HepG2 (cell line): ENCODE measurements around the gene GPS1. TPM values are rescaled to one million over a fixed set of nuclear protein-coding genes. Genes with fewer than 3 reads are reported as not detected.

ENCODE experiments used
- ARHGAP35 ChIP-seq: sonication (generic); formaldehyde crosslinking; IDR thresholded peaks from 2 replicates; pipeline ENCODE4 v1.9.0; 2022; ENCODE audit warnings: mild to moderate bottlenecking, inconsistent platforms, moderate library complexity, missing genetic modification reagents, borderline replicate concordance
- ATAD3A ChIP-seq: sonication (generic); formaldehyde crosslinking; IDR thresholded peaks from 2 replicates; pipeline ENCODE4 v1.4.0; 2020; ENCODE audit warnings: missing genetic modification reagents
- ATF7 ChIP-seq, 2 experiments: fragments of 450-650 bp in 1 of 2; sonication (generic) in 1 of 2; formaldehyde crosslinking in 1 of 2; IDR thresholded peaks; 2 replicates each; pipeline versions ENCODE4 v1.4.0 to v1.6.1; 2016 to 2020; ENCODE audit warnings: antibody characterized with exemption in 1 of 2, mild to moderate bottlenecking in 1 of 2, missing genetic modification reagents in 1 of 2
- FOXO1 ChIP-seq: sonication (generic); formaldehyde crosslinking; IDR thresholded peaks from 2 replicates; pipeline ENCODE4 v1.4.0; 2020; ENCODE audit warnings: missing genetic modification reagents
- HHEX ChIP-seq: IDR thresholded peaks from 2 replicates; pipeline ENCODE4 v1.6.1; 2016; ENCODE audit warnings: control low read depth
- HMGA1 ChIP-seq: sonication (generic); formaldehyde crosslinking; conservative IDR thresholded peaks from 2 replicates; pipeline ENCODE4 v1.4.0; 2020; ENCODE audit warnings: missing genetic modification reagents
- NKX3-1 ChIP-seq: sonication (generic); formaldehyde crosslinking; IDR thresholded peaks from 2 replicates; pipeline ENCODE4 v1.5.0; 2020; ENCODE audit warnings: missing genetic modification reagents
- PTBP1 ChIP-seq: fragments of 200-400 bp; formaldehyde crosslinking; IDR thresholded peaks from 2 replicates; pipeline ENCODE4 v1.6.1; 2018; ENCODE audit warnings: low read length, low read depth; ENCODE audit not compliant: poor library complexity, severe bottlenecking
- TOE1 ChIP-seq: sonication (generic); formaldehyde crosslinking; IDR thresholded peaks from 2 replicates; pipeline ENCODE4 v1.4.0; 2020; ENCODE audit warnings: mild to moderate bottlenecking, missing genetic modification reagents
- ZNF101 ChIP-seq: sonication (generic); formaldehyde crosslinking; IDR thresholded peaks from 2 replicates; pipeline ENCODE4 v1.4.0; 2020; ENCODE audit warnings: mild to moderate bottlenecking, low read depth, missing genetic modification reagents, borderline replicate concordance
- ZNF556 ChIP-seq: sonication (generic); formaldehyde crosslinking; IDR thresholded peaks from 2 replicates; pipeline ENCODE4 v1.4.0; 2020; ENCODE audit warnings: mild to moderate bottlenecking, missing genetic modification reagents, borderline replicate concordance
- ZNF607 ChIP-seq: sonication (generic); formaldehyde crosslinking; IDR thresholded peaks from 2 replicates; pipeline ENCODE4 v1.5.1; 2020; ENCODE audit warnings: missing genetic modification reagents, mild to moderate bottlenecking, borderline replicate concordance
- ZNF7 ChIP-seq: IDR thresholded peaks from 2 replicates; pipeline ENCODE4 v1.6.1; 2016; ENCODE audit warnings: missing biosample characterization, missing genetic modification reagents
- ZNF761 ChIP-seq: sonication (generic); formaldehyde crosslinking; conservative IDR thresholded peaks from 2 replicates; pipeline ENCODE4 v1.4.0; 2020; ENCODE audit warnings: mild to moderate bottlenecking, missing genetic modification reagents
- ZNF891 ChIP-seq: sonication (generic); formaldehyde crosslinking; IDR thresholded peaks from 2 replicates; pipeline ENCODE4 v1.5.0; 2020; ENCODE audit warnings: mild to moderate bottlenecking, missing genetic modification reagents
- polyA plus RNA-seq, 8 experiments: library from polyadenylated mRNA; depleted of rRNA in 3 of 8; stranded (reverse) in 7 of 8; unstranded in 1 of 8; fragments of >200 nt; fragmentation: Illumina TruSeq in 4 of 8; extraction: Trizol in 4 of 8; gene quantifications; 2 replicates each; pipeline versions ENCODE4 v1.2.1 to v1.2.3, GENCODE V29; 2011 to 2016; ENCODE audit warnings: low read depth in 4 of 8, missing spikeins in 1 of 8, mixed read lengths in 1 of 8; ENCODE audit not compliant: insufficient read depth in 1 of 8
- total RNA-seq, 5 experiments: library from RNA; depleted of rRNA; stranded (reverse); fragments of >200 nt; fragmentation: Illumina TruSeq; extraction: Trizol; gene quantifications; 2 replicates each; pipeline ENCODE4 v1.2.3, GENCODE V29; 2016; ENCODE audit warnings: low read depth in 1 of 5
- TF ChIP-seq, protein P1 (sequence below): sonication (generic); IDR thresholded peaks from 2 replicates; pipeline ENCODE4 v1.6.1; 2016; ENCODE audit warnings: low read depth, borderline replicate concordance
- TF ChIP-seq, protein P2 (sequence below): sonication (generic); formaldehyde crosslinking; IDR thresholded peaks from 2 replicates; pipeline ENCODE4 v1.8.0; 2022; ENCODE audit warnings: mild to moderate bottlenecking, missing genetic modification reagents, moderate library complexity
- TF ChIP-seq, protein P3 (sequence below): IDR thresholded peaks from 2 replicates; pipeline ENCODE4 v1.6.1; 2012; ENCODE audit warnings: inconsistent platforms
- TF ChIP-seq, protein P4 (sequence below): sonication (generic); formaldehyde crosslinking; IDR thresholded peaks from 2 replicates; pipeline ENCODE4 v1.5.0; 2020; ENCODE audit warnings: missing genetic modification reagents, mild to moderate bottlenecking, borderline replicate concordance
- TF ChIP-seq, protein P5 (sequence below): sonication (generic); formaldehyde crosslinking; IDR thresholded peaks from 2 replicates; pipeline ENCODE4 v1.5.0; 2020; ENCODE audit warnings: missing genetic modification reagents
- TF ChIP-seq, protein P6 (sequence below): IDR thresholded peaks from 2 replicates; pipeline ENCODE4 v1.6.1; 2016; ENCODE audit warnings: mild to moderate bottlenecking
- TF ChIP-seq, protein P7 (sequence below): sonication (generic); formaldehyde crosslinking; IDR thresholded peaks from 2 replicates; pipeline ENCODE4 v1.8.0; 2022; ENCODE audit warnings: mild to moderate bottlenecking, missing genetic modification reagents, moderate library complexity

Gene GPS1
- total and polyA plus RNA-seq, 2 of the 13 experiments (the other 11 are each of a cell fraction or from before 2014, with no cell fraction given): 124 to 128 TPM

DNA sequence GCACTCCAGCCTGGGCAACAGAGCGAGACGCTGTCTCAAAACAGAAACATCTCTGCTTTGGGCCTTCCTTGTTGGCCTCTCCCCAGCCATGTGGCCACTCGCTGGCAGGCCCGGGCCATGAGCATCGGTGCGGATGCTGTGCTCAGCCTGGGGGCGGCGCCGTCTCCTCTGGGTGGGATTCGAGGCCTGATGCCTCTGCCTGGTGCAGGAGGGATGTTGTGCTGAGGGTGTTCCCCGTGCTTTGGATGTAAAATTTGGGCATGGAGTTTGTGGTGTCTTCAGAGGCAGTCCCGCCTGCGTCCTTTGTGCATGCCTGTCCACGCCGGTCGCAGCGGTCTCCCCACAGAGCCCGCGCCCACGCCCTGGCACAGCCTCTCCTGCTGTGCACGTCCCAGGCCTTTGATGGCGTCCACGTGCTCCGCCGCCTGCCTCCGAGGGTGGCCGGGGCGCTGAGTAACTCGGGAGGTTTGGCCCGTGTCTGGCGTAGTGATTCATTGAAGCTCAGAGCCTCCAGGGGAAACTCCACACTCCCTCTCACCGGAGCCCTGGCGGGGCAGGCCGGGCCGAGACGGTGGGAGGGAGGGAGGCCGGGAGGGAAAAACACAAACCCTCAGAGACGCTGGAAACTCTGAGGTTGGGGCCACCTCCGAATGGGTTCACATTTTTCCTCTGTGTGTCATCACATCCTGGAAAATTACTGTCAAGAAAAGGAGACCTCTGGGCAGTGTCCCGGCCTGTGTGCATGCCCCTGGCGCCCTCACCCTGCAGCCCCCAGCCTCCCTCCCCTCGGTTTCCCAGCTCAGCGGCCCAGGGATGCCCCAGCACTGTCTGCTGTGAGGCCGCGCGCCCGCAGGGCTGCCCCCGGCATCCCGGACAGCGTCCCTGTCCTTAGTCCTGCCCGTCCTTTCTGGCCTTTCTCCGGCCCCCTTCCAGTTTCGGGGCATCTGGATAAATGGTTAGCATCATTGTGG is 48.0 kb upstream of the GPS1 start (continued):
- TF ChIP-seq, protein P1, sequence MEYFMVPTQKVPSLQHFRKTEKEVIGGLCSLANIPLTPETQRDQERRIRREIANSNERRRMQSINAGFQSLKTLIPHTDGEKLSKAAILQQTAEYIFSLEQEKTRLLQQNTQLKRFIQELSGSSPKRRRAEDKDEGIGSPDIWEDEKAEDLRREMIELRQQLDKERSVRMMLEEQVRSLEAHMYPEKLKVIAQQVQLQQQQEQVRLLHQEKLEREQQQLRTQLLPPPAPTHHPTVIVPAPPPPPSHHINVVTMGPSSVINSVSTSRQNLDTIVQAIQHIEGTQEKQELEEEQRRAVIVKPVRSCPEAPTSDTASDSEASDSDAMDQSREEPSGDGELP: peak; percentile 36; the same call in 1 of the 2 replicates
- TF ChIP-seq NKX3-1 (CRISPR knock-in tag) (peak; percentile 84), ZNF761 (CRISPR knock-in tag) (peak; percentile 49; the same call in 1 of the 2 replicates), ATF7 (IDR thresholded peaks at IDR 0.05) (no peak), ATF7 (CRISPR knock-in tag; IDR thresholded peaks at IDR 0.05) (no peak), TOE1 (CRISPR knock-in tag) (no peak), ATAD3A (CRISPR knock-in tag) (no peak), ZNF101 (no peak), ZNF7 (CRISPR knock-in tag) (no peak), HHEX (CRISPR knock-in tag) (no peak), ZNF607 (CRISPR knock-in tag) (no peak), ARHGAP35 (0 out of 2 replicates have a peak, but pooled peaks have one; percentile 27), HMGA1 (CRISPR knock-in tag) (no peak), ZNF891 (CRISPR knock-in tag) (0 out of 2 replicates have a peak, but pooled peaks have one; percentile 48), ZNF556 (CRISPR knock-in tag) (peak; percentile 91; the same call in 1 of the 2 replicates), FOXO1 (peak; percentile 51), PTBP1 (peak; percentile 76)
- TF ChIP-seq, protein P2, sequence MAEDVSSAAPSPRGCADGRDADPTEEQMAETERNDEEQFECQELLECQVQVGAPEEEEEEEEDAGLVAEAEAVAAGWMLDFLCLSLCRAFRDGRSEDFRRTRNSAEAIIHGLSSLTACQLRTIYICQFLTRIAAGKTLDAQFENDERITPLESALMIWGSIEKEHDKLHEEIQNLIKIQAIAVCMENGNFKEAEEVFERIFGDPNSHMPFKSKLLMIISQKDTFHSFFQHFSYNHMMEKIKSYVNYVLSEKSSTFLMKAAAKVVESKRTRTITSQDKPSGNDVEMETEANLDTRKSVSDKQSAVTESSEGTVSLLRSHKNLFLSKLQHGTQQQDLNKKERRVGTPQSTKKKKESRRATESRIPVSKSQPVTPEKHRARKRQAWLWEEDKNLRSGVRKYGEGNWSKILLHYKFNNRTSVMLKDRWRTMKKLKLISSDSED (CRISPR knock-in tag): no peak; the same call in 1 of the 2 replicates
- TF ChIP-seq, protein P3, sequence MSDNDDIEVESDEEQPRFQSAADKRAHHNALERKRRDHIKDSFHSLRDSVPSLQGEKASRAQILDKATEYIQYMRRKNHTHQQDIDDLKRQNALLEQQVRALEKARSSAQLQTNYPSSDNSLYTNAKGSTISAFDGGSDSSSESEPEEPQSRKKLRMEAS: no peak
- TF ChIP-seq, protein P4, sequence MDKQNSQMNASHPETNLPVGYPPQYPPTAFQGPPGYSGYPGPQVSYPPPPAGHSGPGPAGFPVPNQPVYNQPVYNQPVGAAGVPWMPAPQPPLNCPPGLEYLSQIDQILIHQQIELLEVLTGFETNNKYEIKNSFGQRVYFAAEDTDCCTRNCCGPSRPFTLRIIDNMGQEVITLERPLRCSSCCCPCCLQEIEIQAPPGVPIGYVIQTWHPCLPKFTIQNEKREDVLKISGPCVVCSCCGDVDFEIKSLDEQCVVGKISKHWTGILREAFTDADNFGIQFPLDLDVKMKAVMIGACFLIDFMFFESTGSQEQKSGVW (CRISPR knock-in tag): no peak
- TF ChIP-seq, protein P5, sequence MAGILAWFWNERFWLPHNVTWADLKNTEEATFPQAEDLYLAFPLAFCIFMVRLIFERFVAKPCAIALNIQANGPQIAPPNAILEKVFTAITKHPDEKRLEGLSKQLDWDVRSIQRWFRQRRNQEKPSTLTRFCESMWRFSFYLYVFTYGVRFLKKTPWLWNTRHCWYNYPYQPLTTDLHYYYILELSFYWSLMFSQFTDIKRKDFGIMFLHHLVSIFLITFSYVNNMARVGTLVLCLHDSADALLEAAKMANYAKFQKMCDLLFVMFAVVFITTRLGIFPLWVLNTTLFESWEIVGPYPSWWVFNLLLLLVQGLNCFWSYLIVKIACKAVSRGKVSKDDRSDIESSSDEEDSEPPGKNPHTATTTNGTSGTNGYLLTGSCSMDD (CRISPR knock-in tag): peak; percentile 83; the same call in 1 of the 2 replicates
- TF ChIP-seq, protein P6, sequence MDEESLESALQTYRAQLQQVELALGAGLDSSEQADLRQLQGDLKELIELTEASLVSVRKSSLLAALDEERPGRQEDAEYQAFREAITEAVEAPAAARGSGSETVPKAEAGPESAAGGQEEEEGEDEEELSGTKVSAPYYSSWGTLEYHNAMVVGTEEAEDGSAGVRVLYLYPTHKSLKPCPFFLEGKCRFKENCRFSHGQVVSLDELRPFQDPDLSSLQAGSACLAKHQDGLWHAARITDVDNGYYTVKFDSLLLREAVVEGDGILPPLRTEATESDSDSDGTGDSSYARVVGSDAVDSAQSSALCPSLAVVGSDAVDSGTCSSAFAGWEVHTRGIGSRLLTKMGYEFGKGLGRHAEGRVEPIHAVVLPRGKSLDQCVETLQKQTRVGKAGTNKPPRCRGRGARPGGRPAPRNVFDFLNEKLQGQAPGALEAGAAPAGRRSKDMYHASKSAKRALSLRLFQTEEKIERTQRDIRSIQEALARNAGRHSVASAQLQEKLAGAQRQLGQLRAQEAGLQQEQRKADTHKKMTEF (CRISPR knock-in tag): peak; percentile 91
- TF ChIP-seq, protein P7, sequence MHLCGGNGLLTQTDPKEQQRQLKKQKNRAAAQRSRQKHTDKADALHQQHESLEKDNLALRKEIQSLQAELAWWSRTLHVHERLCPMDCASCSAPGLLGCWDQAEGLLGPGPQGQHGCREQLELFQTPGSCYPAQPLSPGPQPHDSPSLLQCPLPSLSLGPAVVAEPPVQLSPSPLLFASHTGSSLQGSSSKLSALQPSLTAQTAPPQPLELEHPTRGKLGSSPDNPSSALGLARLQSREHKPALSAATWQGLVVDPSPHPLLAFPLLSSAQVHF: no peak
